Stimulated activated CD8-positive, alpha-beta memory T cell treated with anti-CD3 and anti-CD28 coated beads, Interleukin-15, amount 100 ng/mL, for 24 hours (primary cell): ENCODE results near the gene STRN.
"Not testable (repeated sequence)": the region's sequence is repeated elsewhere in the genome, so short reads cannot be mapped to it uniquely, and the experiment has no call there.

Experiments
- DNase-seq: peaks from one replicate; pipeline ENCODE4 v3.0.0-alpha.2; 2020; ENCODE audit warnings: low read depth

STRN gene

DNA sequence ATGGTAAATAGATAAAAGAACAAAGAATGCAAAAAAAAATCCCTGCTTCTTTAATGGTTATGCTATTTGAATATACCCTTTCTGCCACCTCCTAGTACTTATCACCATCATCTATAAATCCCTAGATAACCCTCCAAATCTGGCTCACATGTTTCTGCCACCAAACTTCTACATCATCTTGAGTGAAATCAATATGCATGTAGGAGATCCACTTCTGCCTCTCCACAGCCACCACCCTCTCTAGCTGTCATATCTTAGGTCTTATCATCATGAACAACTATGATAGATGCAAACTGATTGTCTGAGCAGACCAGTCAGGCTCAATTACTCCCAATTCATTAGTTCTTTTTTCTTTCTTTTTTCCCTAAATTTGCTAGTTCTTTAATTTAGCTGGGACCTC is 55.3 kb downstream of the STRN start:
- DNase-seq: no peak

- DNase-seq: no peak
Observed at GRCh38 chr2:36906277-36906676, 60.1 kb downstream of the STRN start.

- DNase-seq: no peak
Observed at GRCh38 chr2:36904636-36905035, 61.7 kb downstream of the STRN start.

DNA sequence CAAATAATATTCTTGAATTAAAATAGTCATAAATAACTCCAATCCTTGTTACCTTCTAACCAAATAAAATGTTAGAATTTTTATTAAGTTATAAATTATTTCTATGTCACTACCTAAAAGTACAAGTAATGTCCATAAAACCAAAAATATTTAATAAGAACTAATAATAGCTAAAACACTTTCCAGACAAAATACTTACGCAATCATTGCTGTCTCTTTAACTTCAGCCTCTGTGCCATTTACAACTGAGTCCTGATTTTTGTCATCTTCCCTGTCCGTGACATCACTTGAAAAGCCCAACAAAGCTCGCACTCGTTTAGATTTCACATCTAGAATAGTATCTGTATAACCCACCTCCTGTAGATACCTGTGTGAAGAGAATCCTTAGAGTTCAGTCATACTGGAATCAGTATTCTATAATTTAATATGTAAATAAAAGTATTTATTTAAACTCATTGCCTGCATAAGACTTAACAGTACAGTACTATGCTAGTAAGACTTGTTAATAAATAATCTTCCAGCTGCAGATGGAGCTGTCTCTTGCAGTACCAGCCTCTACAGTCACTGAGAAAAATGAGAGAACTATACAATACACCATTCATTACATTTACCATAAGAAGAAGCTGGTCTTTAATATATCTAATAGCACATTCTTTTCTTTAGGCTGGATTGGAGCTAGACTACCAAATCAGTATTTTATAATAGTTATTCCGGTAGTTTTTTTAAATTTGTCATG is 63.8 kb downstream of the STRN start:
- no peak for DNase-seq

GRCh38 chr2:36892805-36893204 is 73.5 kb downstream of the STRN start:
- DNase-seq: no peak

DNA sequence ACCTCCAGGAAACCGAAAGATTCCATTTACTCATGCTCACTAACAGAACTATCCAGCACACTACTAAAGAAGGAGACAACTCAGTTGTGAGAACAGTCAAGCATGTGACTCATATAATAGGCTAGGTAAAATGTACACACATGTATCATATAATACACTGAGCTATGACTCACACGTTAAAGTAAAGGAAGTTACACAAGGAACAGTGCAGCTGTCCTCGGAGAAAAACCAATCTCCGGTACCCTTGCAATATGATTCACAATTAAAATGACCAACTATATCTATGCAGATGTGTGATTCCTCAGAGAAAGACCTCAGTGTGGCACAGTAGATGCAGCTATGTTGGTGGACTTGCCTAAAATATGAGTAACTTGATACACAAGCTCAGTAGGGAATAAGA is 76.5 kb downstream of the STRN start:
- no peak for DNase-seq

DNA sequence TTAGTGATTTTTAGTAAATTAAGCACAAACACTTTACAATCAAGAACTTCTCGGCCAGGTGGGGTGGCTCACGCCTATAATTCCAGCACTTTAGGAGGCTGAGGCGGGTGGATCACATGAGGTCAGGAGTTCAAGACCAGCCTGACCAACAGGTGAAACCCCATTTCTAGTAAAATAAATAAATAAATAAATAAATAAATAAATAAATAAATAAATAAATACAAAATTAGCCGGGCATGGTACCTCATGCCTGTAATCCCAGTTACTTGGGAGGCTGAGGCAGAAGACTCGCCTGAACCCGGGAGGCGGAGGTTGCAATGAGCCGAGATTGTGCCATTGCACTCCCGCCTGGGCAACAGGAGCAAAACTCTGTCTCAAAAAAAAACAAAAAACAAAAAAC is 79.2 kb downstream of the STRN start:
- DNase-seq: not testable (repeated sequence)

DNA sequence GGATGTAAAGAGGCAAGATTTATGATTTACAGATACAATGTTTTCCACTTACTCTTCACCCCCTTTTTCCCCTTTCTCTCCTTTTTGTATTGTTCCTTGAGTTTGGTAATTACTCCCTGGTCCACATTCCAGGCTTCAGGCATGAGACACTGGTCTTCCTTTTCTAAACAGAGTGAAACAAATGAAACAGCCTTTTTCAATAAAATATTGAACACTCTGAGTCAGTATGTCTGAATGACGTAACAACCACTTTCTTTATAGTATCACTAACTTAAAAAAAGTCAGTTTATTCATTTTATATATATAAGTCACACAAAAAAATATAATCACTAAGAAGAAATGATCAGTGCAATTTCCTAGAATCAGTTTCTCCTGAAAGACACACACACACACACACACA is 79.7 kb downstream of the STRN start:
- DNase-seq: no peak

DNA sequence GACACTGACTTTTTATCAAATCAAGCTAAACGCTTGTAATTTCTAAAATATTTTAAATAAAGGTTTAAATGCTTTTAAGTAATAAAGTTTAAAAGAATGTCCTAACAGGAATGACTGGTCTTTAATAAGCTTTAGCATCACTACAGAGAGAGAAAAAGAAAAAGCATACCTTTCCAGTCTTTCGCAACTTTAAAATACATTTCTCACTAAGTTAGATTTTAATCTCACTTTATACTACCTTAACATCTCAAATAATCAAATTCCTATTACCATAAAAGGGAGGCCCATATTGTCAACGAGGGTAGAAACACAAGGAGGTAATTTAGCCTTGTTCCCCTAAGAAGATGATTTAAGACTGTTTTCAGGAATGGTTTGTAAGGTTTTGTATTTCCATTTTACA is 80.7 kb downstream of the STRN start:
- no peak for DNase-seq

GRCh38 chr2:36882532-36882931 is 83.8 kb downstream of the STRN start:
- DNase-seq: no peak

DNA sequence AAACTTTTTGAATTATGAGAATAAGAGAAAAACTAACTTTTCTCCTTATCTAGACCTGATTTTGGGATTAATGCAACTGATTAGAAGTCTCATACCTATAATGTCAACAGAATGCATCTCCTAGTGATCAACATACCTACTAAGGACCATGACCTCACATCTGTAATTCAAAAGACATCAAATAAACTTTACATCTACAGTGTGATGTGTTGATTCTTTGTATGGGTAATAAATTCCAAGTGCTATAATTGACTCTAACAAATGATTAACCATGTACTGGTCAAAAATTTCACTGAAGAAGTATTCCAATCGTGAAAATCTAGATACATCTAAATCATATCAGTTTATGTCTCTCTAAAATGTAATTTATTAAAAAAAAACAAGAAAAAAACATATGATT is 84.5 kb downstream of the STRN start:
- DNase-seq: no peak

DNA sequence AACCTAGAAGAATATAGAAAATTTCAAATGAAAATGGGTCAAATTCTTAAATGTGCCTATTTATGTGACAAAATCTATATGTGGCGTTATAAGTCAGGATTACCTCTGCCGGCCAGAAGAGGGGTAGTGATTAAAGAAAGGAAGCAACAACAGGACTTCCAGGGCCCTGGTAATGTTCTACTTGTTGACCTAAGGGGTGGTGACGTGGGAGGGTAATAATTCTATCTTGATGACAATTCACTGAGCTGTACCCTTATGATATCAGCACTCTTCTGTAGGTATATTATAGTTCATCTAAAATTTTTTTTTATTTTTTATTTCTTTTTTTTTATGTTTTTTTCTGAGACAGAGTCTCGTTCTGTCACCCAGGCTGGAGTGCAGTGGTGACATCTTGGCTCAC is 87.9 kb downstream of the STRN start:
- no peak for DNase-seq

GRCh38 chr2:36871068-36871707 is 95.1 kb downstream of the STRN start:
- DNase-seq: no peak

DNA sequence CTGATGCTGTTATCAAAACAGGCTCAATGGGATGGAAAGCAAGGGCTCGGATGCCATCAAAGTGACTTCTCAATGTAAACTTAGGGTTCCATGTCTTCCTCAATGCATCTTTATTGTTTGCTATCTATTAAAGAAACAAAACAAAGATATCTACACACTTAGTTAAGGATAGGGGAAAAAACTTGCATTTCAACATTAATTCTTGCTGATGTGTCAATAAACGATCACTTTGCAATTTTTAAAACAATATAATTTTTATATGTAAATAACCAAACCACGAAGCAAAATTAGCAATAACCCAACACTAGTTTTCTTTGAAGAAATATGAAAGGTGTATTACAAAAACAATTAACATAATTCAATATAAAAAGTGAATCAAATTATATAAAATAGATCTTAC is 96.7 kb downstream of the STRN start:
- DNase-seq: no peak

GRCh38 chr2:36861896-36862295 is 104.4 kb downstream of the STRN start:
- no peak for DNase-seq

DNA sequence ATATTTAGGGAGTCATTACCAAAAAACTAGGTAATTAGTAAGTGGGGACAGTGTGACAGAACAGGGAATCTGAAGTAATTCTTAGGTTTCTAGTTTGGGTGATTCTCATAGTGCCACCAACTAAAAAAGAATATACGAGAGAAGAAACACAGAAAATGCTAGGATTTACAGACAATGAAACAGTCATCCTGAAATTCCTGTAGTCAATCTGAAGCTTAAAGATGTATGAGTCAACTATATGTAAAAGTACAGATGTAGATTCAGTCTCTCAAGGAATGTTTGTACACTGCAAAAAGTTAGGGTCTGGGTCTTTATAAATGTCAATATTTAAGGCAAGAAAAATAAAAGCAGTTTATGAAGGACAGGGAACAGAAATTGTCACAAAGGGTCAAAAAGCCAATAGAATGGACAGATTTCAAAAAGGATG is 107.0 kb downstream of the STRN start:
- no peak for DNase-seq

DNA sequence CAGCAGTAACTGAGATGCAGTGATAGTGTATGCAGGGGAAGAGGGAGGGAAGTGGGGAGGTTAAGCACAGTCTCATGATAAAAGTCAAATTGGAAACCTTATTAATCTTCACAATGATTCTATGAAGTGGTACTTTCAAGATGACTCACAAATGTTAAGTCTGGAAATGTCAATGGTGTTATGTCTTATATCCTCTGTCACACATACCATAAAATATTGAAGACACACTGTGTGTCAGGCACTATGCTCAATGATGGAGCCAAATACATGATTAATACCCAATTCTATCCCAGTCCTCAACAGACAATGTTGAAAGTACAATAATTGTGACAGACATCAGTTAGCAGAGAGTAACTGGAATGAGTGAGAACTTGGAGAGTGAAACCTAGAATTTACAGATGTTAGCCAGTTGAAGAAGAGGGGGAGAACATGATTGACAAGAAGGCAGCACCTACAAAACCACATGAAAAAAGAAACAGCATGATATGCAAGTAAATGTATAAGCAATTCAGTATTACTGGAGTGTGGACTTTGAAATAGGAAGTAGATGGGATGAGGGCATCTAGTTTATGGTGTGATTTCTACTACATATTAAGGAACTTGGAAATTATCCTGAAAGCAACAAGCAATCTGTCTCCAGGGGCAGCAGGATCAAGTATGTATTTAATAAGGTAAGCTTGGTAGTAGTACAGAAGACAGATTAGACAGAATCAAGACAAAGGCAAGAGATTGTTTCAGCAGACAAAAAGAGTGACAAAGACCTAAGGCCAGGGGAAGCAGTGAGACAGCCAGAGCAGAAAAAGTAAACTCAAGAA is 107.6 kb downstream of the STRN start:
- no peak for DNase-seq

- no peak for DNase-seq
Observed at GRCh38 chr2:36857713-36858112, 108.6 kb downstream of the STRN start.

DNA sequence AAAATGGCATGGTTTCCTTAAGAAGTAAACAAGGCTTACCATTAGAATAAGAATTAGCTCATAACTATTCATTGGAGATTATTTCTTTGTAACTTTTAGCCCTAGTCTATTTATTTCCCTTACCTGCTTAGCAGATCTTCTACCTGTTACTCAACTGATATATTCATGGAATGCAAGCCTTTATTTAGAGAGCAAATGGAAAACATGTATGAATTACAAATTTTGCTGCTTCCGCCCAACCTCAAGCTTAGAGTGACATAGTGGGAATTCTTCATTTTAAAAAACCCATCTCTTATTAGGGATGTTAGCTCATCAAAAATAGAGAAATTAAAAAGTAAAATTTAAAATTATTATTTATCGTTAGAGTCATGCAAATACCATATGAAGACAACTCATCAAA is 110.9 kb downstream of the STRN start:
- DNase-seq: no peak

DNA sequence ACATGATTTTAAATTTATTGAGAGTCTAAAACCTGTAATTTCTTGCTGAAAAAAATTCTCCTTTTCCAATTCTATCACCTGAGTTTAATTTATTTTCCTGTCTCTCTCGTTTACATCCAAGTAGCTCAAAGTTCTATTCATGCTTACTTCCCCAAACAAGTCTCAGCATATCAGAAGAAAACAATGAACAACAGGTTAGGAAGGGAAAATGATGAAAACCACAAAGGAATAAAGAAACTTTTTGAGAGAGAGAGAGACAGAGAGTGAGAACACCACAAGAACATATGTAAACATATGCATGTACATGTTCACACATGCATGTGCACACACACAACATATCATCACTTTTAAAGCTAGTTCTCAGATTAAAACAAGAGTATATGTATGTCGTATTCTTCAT is 112.1 kb downstream of the STRN start:
- no peak for DNase-seq

DNA sequence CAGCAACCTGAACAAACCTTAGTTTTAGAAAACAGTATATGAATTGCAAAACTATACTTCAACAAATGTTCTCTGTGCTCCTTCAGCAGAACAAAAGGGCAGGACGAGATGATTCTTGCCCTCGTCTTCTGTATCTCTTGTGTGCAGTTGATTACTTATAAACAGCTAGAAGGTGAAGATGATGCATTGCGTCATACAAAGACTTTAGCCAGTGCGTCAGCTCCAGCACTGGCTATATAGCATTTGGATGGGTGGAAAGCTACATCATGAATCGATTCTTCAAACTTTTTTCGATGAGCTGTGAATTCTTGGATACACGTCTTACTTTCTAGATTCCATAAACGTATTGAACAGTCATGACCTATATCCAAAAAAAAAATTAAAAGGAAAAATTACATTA is 117.1 kb downstream of the STRN start:
- DNase-seq: no peak

DNA sequence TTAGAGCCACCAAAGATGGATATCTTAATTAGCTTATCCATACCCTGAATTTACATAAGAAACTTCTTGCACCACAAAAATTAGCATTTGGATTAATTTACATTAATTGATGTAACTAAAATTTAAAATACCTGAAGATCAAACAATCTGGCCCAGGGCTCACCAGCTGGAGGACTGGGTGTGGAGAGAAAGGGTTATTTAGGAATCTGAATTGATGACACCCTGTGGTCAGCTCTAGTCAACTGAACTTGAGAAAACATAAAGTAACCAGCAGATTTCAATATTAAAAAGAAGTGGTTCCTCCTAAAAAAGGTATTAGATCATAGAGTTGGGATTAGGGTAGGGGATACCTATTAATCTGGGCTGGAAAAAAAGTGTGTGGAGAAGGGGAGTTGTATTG is 122.5 kb downstream of the STRN start:
- no peak for DNase-seq

GRCh38 chr2:36839976-36840617 is 126.2 kb downstream of the STRN start:
- no peak for DNase-seq
